ENCODE data around the gene SAMD1. TPM values are rescaled to one million over a fixed set of nuclear protein-coding genes. Genes with fewer than 3 reads are reported as not detected.

The SAMD1 gene
- total RNA-seq, 1 donor from 2014 or later = 41.7 TPM

DNA sequence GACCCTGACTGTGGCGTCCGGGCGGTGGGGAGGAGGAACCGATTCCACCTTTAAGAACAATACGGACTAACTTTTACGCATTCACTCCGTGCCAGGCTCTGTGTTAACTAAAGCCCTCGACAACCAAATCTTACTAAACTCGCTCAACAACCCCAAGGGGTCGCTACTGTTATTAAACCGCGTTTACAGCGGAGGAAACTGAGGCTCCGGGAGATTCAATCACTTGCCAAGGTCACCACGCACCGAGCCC, 1.2 kb downstream of the SAMD1 start:
- FAIRE-seq (no peak), DNase-seq (ENCODE audit: low read depth) (peak; percentile 29)
- peak overlapping the region; percentile 81 for H3K4me2 ChIP-seq (ENCODE audit: low read length)
- H3K4me3 ChIP-seq (ENCODE audit: insufficient read depth, low read depth, low read length) = peak overlapping the region; percentile 44
- H4K20me1 ChIP-seq (ENCODE audit: insufficient read depth, low read length) = peaks cover 11% of the 10 kb centered on the region
- H3K79me2 ChIP-seq (ENCODE audit: insufficient read depth, low read length) = no peaks in the 10 kb centered on the region
- H3K9me3 ChIP-seq (ENCODE audit: insufficient read depth, low read depth, low read length) = peaks cover 7% of the 10 kb centered on the region
- no peaks in the 10 kb centered on the region for H3K27me3 Mint-ChIP-seq (ENCODE audit: low read depth, unreplicated experiment)
- TF ChIP-seq, protein P1, sequence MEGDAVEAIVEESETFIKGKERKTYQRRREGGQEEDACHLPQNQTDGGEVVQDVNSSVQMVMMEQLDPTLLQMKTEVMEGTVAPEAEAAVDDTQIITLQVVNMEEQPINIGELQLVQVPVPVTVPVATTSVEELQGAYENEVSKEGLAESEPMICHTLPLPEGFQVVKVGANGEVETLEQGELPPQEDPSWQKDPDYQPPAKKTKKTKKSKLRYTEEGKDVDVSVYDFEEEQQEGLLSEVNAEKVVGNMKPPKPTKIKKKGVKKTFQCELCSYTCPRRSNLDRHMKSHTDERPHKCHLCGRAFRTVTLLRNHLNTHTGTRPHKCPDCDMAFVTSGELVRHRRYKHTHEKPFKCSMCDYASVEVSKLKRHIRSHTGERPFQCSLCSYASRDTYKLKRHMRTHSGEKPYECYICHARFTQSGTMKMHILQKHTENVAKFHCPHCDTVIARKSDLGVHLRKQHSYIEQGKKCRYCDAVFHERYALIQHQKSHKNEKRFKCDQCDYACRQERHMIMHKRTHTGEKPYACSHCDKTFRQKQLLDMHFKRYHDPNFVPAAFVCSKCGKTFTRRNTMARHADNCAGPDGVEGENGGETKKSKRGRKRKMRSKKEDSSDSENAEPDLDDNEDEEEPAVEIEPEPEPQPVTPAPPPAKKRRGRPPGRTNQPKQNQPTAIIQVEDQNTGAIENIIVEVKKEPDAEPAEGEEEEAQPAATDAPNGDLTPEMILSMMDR (IDR thresholded peaks at IDR 0.05; ENCODE audit: insufficient read depth, low read depth, low read length) = no peak
- no peak for TF ChIP-seq EZH2 (IDR thresholded peaks at IDR 0.05; ENCODE audit: insufficient read depth, low read length)
- H2AFZ ChIP-seq (ENCODE audit: low read depth, low read length) = no peak overlapping the region
- H3K27ac ChIP-seq (ENCODE audit: low read depth, low read length) = no peak overlapping the region
- H3K4me3 Mint-ChIP-seq (ENCODE audit: unreplicated experiment) = peak overlapping the region; percentile 81
- peaks cover 14% of the 10 kb centered on the region for H3K36me3 Mint-ChIP-seq (ENCODE audit: low read depth, unreplicated experiment)
- H3K9me3 Mint-ChIP-seq (ENCODE audit: unreplicated experiment) = peaks cover 6% of the 10 kb centered on the region
- H3K4me1 ChIP-seq (ENCODE audit: insufficient read depth, low read length) = peaks cover 13% of the 10 kb centered on the region
- peaks cover 5% of the 10 kb centered on the region for H3K4me1 Mint-ChIP-seq (ENCODE audit: low read depth, unreplicated experiment)
- H3K9ac ChIP-seq (ENCODE audit: low read length) = no peak overlapping the region
- peaks cover 6% of the 10 kb centered on the region for H3K36me3 ChIP-seq (ENCODE audit: insufficient read depth, low read length)
- no peak overlapping the region for H3K27ac Mint-ChIP-seq (ENCODE audit: unreplicated experiment)
- H3K27me3 ChIP-seq (ENCODE audit: insufficient read depth, low read length) = no peaks in the 10 kb centered on the region

DNA sequence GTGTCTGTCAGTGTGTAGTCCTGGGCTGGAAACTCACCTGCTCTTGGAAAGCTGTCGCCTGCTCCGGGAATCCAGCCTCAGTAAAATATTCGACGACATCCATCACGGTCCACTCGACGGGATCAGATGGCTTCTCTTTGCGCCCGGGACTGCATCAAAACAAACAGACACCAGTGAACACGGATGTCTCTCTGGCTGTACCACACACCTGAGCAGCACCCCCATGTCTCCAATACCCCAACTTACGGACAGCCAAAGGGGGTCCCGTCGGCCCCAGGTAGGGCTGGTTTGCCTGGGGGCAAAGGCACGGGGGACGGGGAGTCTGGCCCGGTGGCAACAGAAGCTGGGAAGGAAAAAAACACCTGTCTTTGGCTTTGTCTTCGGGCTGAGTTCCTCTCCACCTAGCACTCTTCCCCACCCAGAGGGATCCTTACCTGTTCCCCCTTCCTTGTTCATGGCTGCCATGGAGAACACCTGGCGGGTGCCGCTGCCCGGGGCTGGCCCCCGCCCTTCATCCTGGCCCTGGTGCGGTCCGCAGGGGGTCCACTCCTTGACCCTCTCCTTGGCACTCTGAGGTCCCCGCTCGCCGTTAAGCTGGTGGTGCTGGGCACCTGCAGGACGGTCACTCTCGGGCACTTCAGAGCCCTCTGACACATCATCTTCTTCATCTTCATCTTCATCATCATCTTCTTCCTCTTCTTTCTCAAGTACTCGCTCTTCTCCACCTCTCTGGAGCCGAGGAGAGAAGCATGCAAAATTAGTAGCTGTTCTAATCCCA, 1.7 kb downstream of the SAMD1 start:
- FAIRE-seq (no peak), DNase-seq (ENCODE audit: low read depth) (no peak)
- peaks cover 7% of the 10 kb centered on the region for H3K9me3 ChIP-seq (ENCODE audit: insufficient read depth, low read depth, low read length)
- H3K4me3 Mint-ChIP-seq (ENCODE audit: unreplicated experiment) = peak overlapping the region; percentile 81
- peak overlapping the region; percentile 44 for H3K4me3 ChIP-seq (ENCODE audit: insufficient read depth, low read depth, low read length)
- no peak for TF ChIP-seq EZH2 (IDR thresholded peaks at IDR 0.05; ENCODE audit: insufficient read depth, low read length)
- TF ChIP-seq, protein P1 (IDR thresholded peaks at IDR 0.05; ENCODE audit: insufficient read depth, low read depth, low read length) = no peak
- no peak overlapping the region for H3K9ac ChIP-seq (ENCODE audit: low read length)
- peaks cover 16% of the 10 kb centered on the region for H3K36me3 Mint-ChIP-seq (ENCODE audit: low read depth, unreplicated experiment)
- H3K27ac ChIP-seq (ENCODE audit: low read depth, low read length) = no peak overlapping the region
- peaks cover 5% of the 10 kb centered on the region for H3K4me1 Mint-ChIP-seq (ENCODE audit: low read depth, unreplicated experiment)
- no peak overlapping the region for H2AFZ ChIP-seq (ENCODE audit: low read depth, low read length)
- peaks cover 11% of the 10 kb centered on the region for H4K20me1 ChIP-seq (ENCODE audit: insufficient read depth, low read length)
- H3K9me3 Mint-ChIP-seq (ENCODE audit: unreplicated experiment) = peaks cover 6% of the 10 kb centered on the region
- no peak overlapping the region for H3K27ac Mint-ChIP-seq (ENCODE audit: unreplicated experiment)
- peaks cover 6% of the 10 kb centered on the region for H3K36me3 ChIP-seq (ENCODE audit: insufficient read depth, low read length)
- peak overlapping the region; percentile 81 for H3K4me2 ChIP-seq (ENCODE audit: low read length)
- H3K79me2 ChIP-seq (ENCODE audit: insufficient read depth, low read length) = no peaks in the 10 kb centered on the region
- H3K4me1 ChIP-seq (ENCODE audit: insufficient read depth, low read length) = peaks cover 13% of the 10 kb centered on the region
- H3K27me3 Mint-ChIP-seq (ENCODE audit: low read depth, unreplicated experiment) = no peaks in the 10 kb centered on the region
- H3K27me3 ChIP-seq (ENCODE audit: insufficient read depth, low read length) = no peaks in the 10 kb centered on the region

DNA sequence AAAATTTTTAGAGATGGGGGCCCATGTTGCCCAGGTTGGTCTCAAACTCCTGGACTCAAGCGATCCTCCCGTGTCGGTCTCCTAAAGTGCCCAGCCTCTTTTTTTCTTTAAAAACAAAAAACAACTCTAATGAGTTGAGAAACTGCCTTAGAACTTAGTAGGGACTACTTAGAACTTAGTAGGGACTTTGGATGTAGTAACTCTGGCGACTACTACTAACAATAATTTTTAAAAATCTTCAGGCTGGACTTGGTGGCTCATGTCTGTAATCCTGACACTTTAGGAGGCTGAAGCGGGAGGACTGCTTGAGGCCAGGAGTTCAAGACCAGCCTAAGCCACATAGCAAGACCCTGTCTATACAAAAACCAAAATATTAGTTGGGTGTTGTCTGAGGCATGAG, 4.5 kb downstream of the SAMD1 start:
- H4K20me1 ChIP-seq (ENCODE audit: insufficient read depth, low read length) = peaks cover 11% of the 10 kb centered on the region
- H3K4me1 Mint-ChIP-seq (ENCODE audit: low read depth, unreplicated experiment) = peaks cover 1% of the 10 kb centered on the region
- no peaks in the 10 kb centered on the region for H3K9me3 Mint-ChIP-seq (ENCODE audit: unreplicated experiment)
- H3K27ac ChIP-seq (ENCODE audit: low read depth, low read length) = no peak overlapping the region
- no peak overlapping the region for H3K4me3 Mint-ChIP-seq (ENCODE audit: unreplicated experiment)
- peaks cover 11% of the 10 kb centered on the region for H3K4me1 ChIP-seq (ENCODE audit: insufficient read depth, low read length)
- no peak for DNase-seq (ENCODE audit: low read depth)
- TF ChIP-seq EZH2 (IDR thresholded peaks at IDR 0.05; ENCODE audit: insufficient read depth, low read length) = no peak
- TF ChIP-seq, protein P1 (IDR thresholded peaks at IDR 0.05; ENCODE audit: insufficient read depth, low read depth, low read length) = no peak
- H3K27me3 Mint-ChIP-seq (ENCODE audit: low read depth, unreplicated experiment) = no peaks in the 10 kb centered on the region
- no peaks in the 10 kb centered on the region for H3K79me2 ChIP-seq (ENCODE audit: insufficient read depth, low read length)
- H3K27me3 ChIP-seq (ENCODE audit: insufficient read depth, low read length) = no peaks in the 10 kb centered on the region
- no peak for FAIRE-seq
- H2AFZ ChIP-seq (ENCODE audit: low read depth, low read length) = no peak overlapping the region
- no peak overlapping the region for H3K27ac Mint-ChIP-seq (ENCODE audit: unreplicated experiment)
- peaks cover 6% of the 10 kb centered on the region for H3K36me3 ChIP-seq (ENCODE audit: insufficient read depth, low read length)
- no peak overlapping the region for H3K4me2 ChIP-seq (ENCODE audit: low read length)
- H3K36me3 Mint-ChIP-seq (ENCODE audit: low read depth, unreplicated experiment) = peaks cover 9% of the 10 kb centered on the region
- H3K4me3 ChIP-seq (ENCODE audit: insufficient read depth, low read depth, low read length) = no peak overlapping the region
- no peaks in the 10 kb centered on the region for H3K9me3 ChIP-seq (ENCODE audit: insufficient read depth, low read depth, low read length)
- no peak overlapping the region for H3K9ac ChIP-seq (ENCODE audit: low read length)

Data from astrocyte (in vitro differentiated cells and primary cell).